NCI-H2196 treated with DMSO at 0.1 percent for 48 hours (cell line): ENCODE data around the gene MYL11.
A peak's percentile ranks its signal among the peaks of the same experiment; 100 is the strongest.

Source experiments
- DNase-seq: peaks from one replicate; lab custom pipeline; 2025; ENCODE audit not compliant: unreplicated experiment; lab: John Stamatoyannopoulos, UW

Gene MYL11

GRCh38 chr16:30416624-30417528 lies 42.3 kb downstream of the MYL11 start:
- DNase-seq, result no peak

GRCh38 chr16:30417529-30418349 lies 43.1 kb downstream of the MYL11 start:
- DNase-seq, result peak; percentile 92

DNA sequence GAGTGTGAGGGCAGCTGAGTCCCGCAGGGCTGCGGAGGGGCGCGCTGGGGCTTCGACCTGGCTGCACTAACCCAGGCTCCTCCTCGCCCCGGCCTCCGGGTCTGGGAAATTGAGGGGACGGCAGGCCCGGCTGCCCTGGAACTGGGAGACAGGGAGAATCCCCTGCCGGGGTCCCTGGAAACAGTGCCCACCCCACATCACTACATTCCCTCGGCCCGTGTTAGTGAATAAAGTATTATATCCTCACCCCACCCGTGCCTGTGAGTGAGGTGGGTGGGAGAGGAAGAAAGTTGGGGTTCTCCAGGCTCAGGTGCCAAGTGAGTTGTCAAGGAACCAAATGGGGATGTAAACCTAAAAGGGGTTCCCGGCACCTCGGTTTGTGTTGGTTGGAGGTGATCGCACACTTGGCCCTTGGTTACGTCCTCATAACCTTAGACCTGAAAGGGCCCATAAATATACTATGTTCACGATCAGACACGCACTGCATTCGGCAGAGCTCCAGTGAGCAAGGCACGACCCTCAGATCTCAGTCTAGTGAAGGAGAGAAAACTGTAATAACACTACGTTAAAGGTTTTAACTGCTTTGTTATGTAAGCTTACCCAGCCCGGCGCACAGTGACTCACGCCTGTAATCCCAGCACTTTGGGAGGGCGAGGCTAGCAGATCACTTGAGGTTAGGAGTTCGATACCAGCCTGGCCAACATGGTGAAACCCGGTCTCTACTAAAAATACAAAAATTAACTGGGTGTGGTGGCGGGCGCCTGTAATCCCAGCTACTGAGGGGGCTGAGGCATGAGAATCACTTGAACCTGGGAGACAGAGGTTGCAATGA lies 44.0 kb downstream of the MYL11 start:
- DNase-seq, result no peak

- no peak for DNase-seq
Observed at GRCh38 chr16:30421010-30421409, 46.4 kb downstream of the MYL11 start.
